ENCODE data around the gene CORO1C.

CORO1C gene

DNA sequence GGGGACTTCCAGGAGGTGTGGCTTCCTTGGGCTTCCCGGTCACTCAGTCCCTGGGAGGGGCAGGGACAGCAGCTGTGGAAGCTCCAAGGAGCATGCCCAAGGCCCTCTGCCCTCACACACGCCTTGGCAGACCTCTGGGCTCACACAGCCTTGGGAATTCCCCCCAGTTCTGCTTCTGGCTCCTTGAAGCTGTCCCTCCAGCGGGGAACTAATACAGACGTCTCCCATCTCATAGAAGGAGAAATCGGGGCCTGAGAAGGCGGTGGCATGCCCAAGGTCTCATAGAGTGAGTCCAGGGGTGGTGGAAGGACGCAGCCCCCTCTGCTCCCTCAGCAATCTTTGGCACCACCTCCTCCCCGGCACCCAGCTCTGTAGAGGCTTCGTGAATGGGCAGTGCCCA is 117.8 kb downstream of the CORO1C start:
- DNase-seq: no peak

DNA sequence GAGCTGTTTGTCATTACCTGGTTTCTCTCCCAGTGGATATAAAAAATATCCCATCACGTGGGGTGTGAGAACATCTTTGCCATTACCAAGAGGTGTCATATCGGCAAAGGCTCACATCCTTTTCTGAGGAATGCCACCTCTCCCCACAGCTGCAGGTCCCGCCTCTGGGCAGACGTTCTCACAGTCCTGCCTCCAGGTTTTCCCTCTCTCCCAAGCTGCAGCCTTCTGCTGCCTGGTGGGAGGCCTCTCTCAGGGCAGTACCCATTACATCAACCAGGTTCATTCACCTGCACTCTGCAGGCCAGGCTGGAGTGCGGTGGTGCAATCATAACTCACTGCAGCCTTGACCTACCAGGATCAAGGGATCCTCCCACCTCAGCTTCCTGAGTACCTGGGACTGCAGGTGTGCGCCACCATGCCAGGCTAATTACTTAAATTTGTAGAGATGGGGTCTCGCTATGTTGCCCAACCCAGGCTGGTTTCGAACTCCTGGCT is 118.5 kb downstream of the CORO1C start:
- DNase-seq: peak; percentile 87

DNA sequence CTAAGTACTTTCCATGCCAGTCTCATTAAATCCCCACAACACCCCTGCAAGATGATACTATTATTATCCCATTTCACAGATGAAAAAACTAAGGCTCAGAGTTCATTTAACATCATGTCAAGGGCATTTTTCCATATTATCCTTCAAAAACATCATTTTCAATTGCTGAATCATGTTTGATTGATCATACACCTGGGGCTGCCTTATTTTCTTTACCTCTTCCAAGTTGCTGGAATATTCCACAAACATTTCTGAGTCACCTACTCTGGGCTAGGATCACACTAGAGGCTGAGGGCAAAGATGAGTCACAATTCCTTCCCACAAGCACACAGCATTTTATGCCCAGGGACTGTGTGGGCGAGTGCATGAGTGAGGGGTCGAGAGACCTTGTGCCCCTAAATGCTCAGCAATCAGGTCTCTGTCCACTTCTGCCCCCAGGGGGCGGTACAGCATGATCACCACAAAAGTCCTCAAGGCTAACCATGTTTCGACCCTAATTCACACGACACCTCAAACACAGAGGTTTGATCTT is 119.4 kb downstream of the CORO1C start:
- DNase-seq: peak; percentile 46

- DNase-seq: no peak
These were observed 120.3 kb downstream of the CORO1C start for GRCh38 chr12:108610856-108611605.

DNA sequence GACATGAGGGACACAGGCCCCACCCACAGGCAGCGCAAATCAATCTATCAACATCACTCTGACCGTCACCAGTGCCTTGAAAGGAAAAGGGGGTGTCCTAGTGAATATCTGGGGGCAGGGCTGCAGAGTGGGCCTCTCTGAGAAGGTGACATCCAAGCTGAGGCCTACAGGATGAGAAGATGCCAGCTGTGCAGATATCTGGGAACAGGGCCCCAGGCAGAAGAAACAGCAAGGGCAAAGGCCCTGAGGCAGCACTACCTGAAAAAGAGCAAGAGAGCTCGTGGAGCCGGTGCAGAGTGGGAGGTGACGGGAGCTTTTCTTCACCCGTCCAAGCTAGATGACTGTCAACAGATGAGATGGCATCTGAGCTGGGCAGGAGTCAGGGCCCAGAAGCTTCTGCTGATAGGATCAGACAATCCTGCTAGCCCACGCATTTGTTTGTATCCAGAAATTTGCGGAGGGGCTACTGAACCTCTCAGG is 120.9 kb downstream of the CORO1C start:
- no peak for DNase-seq

DNA sequence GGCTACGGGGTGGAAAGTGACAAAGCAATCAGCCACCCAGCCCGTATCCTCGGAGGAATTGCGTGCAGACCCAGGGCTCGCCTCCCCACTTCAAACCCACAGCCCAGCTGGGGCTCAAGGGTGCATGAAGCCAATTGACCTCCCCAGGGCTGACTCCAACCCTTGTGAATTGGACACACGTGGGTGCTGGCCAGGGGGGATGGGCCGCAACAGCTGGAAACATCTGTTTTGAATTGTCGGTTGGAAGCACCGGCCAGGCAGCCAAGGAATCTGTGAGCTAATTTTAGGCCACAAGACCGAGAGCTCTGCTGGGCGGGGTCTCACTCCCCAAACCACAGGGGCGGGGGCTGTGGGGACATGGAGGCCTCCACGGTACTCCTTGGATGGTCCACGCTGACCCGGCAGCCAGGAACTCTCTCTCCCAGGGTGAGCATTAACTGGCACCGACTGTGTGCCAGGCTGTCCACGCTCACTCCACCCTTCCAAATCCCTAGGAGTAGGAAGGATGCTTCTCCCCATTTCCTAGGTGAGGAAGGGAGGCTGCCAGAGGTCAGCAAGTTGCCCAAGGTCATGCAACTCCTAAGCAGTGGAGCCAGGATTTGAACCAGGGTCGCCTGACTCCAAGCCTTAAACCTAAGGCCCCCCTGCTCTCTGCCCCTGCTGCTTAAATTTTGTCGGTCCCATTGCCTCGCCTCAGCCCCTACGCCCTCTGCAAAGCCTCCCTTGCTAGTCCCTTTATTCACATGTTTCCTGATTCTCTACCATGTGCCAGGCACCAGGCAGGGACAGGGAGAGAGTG is 121.6 kb downstream of the CORO1C start:
- no peak for DNase-seq

- DNase-seq: no peak
These were observed 122.7 kb downstream of the CORO1C start for GRCh38 chr12:108608616-108609015.

- DNase-seq: no peak
These were observed 123.2 kb downstream of the CORO1C start for GRCh38 chr12:108607981-108608600.

- DNase-seq: peak; percentile 59
These were observed 124.8 kb downstream of the CORO1C start for GRCh38 chr12:108606492-108606891.

DNA sequence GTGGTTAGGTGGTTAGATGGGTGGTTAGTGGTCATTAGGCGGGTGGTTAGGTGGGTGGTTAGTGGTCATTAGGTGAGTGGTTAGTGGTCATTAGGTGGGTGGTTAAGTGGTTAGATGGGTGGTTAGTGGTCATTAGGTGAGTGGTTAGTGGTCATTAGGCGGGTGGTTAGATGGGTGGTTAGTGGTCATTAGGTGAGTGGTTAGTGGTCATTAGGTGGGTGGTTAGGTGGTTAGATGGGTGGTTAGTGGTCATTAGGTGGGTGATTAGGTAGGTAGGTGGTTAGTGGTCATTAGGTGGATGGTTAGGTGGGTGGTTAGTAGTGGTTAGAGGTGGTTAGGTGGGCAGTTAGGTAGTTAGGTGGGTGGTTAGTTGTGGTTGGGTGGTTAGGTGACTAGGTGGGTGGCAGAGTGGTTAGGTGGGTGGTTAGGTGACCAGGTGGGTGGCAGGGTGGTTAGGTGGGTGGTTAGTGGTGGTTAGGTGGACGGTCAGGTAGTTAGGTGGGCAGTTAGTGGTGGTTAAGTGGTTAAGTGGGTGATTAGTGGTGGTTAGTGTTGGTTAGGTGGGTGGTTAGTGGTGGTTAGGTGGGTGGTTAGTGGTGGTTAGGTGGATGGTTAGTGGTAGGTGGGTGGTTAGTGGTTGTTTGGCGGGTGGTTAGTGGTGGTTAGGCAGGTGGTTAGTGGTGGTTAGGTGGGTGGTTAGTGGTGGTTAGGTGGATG is 125.5 kb downstream of the CORO1C start:
- DNase-seq: no peak

DNA sequence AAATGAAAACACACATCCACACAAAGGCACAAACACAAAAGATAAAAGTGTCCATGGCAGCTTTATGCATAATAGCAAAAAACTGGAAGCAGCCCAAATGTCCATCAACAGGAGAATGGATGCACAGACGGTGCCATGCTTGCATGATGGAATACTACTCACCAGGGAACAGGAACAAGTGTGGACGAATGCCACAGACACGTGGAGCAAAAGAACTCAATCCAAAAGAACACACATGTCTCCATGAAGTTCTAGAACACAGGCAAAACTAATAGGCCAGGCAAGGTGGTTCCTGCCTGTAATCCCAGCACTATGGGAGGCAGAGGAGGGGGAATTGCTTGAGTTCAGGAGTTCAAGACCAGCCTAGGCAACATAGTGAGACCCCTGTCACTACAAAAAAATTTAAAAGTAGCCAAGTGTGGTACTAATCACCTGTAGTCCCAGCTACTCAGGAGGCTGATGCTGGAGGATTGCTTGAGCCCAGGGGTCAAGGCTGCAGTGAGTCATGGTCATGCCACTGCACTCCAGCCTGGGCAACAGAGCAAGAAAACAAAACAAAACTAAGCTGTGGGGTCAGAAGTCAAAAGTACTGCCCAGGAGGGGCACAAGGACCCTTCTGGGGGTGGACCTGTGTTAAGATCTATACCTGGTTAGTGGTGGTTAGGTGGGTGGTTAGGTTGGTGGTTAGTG is 126.2 kb downstream of the CORO1C start:
- DNase-seq: no peak

DNA sequence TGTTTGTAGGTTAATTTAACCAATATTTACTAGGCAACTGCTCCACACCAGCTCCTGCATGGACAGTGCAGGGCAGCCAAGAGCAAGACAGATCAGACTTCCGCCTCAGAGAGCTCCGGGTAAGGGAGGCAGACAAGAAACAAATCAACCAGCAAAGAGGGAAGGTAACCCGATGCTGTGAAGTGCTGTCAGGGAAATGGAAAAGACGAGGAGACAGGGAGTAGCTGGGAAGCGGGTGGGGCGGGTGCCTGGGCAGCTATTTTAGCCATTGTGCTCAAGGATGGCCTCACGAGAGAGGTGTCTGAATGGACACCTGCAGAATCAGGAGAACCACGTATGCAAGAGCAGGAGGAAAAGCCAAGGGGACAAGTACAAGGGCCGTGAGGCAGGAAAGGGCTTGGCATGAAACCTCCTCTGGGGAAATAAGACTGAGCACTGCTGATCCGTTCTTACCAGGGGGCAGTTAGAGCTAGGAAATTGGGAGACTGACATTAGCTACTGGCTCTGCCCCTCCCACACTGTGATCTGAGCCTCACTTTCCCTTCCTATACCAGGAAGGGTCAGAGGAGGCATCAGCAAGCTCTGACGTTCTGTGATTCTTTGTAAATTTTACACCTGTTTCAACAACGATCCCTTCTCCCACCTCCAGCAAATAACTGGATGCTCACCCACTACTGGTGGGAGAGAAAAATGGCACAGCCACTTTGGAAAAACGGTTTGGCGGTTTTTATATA is 126.9 kb downstream of the CORO1C start:
- peak; percentile 51 for DNase-seq

GRCh38 chr12:108603743-108604142 is 127.6 kb downstream of the CORO1C start:
- DNase-seq: no peak

- no peak for DNase-seq
These were observed 128.2 kb downstream of the CORO1C start for GRCh38 chr12:108602976-108603704.

- DNase-seq: no peak
These were observed 129.1 kb downstream of the CORO1C start for GRCh38 chr12:108602209-108602705.

GRCh38 chr12:108600702-108601007 is 130.7 kb downstream of the CORO1C start:
- DNase-seq: peak; percentile 68

DNA sequence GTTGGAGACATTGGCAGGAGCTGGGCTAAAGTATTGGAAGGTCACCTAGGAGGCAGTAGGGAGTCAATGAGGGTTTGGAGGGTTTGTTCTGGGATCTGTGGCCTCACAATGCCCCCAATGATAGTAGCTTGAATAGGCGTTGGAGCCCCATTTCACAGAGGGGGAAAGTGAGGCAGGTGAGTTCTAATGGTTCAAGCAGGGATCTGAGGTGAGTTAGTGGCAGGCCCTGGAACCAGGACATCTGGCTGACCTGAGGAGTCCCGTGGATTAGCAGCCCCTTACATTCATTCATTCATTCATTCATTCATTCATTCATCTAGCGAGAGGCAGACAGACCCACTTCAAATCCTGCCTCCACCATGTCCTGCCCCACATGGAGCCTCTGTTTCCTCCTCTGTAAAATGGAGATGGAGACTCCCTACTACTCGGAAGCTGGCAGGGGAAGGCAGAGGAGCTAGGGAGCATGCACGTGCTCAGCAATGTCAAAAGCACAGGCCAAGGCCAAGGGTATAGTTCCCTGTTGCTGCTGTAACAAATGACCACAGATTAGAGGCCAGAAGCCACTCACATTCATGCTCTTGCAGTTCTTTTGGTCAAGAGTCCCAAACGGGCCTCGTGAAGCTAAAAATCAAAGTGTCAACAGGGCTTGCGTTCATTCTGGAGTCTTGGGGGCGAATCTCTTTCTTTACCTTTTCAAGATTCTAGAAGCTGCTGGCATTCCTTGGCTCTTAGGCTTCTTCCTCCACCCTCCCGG is 131.2 kb downstream of the CORO1C start:
- no peak for DNase-seq

- no peak for DNase-seq
These were observed 131.8 kb downstream of the CORO1C start for GRCh38 chr12:108599541-108599940.

DNA sequence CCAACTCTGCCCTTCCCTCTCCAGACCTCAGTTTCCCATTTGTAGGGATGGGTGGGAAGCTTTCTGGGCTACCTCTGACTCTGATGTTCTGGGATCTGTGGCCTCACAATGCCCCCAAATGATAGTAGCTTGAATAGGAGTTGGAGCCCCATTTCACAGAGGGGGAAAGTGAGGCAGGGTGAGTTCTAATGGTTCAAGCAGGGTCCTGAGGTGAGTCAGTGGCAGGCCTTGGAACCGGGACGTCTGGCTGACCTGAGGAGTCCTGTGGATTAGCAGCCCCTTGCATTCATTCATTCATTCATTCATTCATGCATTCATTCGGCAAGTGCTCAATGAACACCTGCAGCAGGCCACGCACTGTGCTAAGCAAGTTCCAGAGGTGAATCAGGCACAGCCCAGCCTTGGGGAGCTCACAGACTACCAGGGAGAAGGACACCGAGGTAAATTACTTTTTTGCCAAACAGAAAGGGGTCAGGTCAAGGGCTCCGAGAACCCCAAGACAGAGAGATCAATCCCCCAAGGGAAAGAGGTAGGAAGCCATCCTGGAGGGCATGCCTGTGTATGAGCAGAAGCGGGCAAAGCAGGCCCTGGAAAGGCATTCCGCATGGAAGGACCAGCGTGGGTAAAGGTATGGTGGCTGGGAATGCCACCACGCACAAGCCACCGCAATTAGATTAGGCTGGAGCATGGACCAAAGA is 132.6 kb downstream of the CORO1C start:
- no peak for DNase-seq
